Neural progenitor cell (in vitro differentiated cells): ENCODE measurements around the gene C6orf136. TPM values are rescaled to one million over a fixed set of nuclear protein-coding genes. Genes with fewer than 3 reads are reported as not detected.

Source experiments
- DNase-seq: peaks from one replicate; pipeline ENCODE4 v3.0.0-alpha.2; 2016; ENCODE audit warnings: low spot score
- H2AFZ ChIP-seq: fragments of 200-600 bp; sonication (generic); replicated peaks from 2 replicates; pipeline ENCODE4 v1.6.1; 2016; ENCODE audit warnings: antibody characterized with exemption
- H3F3A ChIP-seq: fragments of 200-600 bp; sonication (generic); 2 replicates; pipeline ENCODE4 v1.6.1; 2016; ENCODE audit warnings: antibody characterized with exemption, low read depth
- H3K27ac ChIP-seq: fragments of 200-600 bp; sonication (generic); 2 replicates; pipeline ENCODE4 v1.5.1; 2016; ENCODE audit warnings: mild to moderate bottlenecking
- H3K27me3 ChIP-seq: fragments of 200-600 bp; sonication (generic); 2 replicates; pipeline ENCODE4 v1.6.1; 2016; ENCODE audit warnings: mild to moderate bottlenecking, moderate library complexity
- H3K36me3 ChIP-seq: fragments of 200-600 bp; sonication (generic); 2 replicates; pipeline ENCODE4 v1.5.1; 2016
- H3K4me1 ChIP-seq: fragments of 200-600 bp; sonication (generic); 2 replicates; pipeline ENCODE4 v1.6.1; 2016; ENCODE audit warnings: mixed run types
- H3K4me2 ChIP-seq: fragments of 200-600 bp; sonication (generic); 2 replicates; pipeline ENCODE4 v1.6.1; 2016
- H3K4me3 ChIP-seq: fragments of 200-600 bp; sonication (generic); 2 replicates; pipeline ENCODE4 v1.5.1; 2016
- H3K79me2 ChIP-seq: fragments of 200-600 bp; sonication (generic); 2 replicates; pipeline ENCODE4 v1.6.1; 2016; ENCODE audit warnings: low read depth
- H3K9ac ChIP-seq: fragments of 200-600 bp; sonication (generic); 2 replicates; pipeline ENCODE4 v1.6.1; 2016
- H3K9me3 ChIP-seq: fragments of 200-600 bp; sonication (generic); 2 replicates; pipeline ENCODE4 v1.5.1; 2016; ENCODE audit warnings: low read depth
- H4K20me1 ChIP-seq: fragments of 200-600 bp; sonication (generic); 2 replicates; pipeline ENCODE4 v1.6.1; 2016; ENCODE audit warnings: low read depth
- H3K27ac Mint-ChIP-seq: 3 replicates; pipeline ENCODE4 v1.8.0; 2021; ENCODE audit warnings: mixed read lengths
- H3K27me3 Mint-ChIP-seq: 2 replicates; pipeline ENCODE4 v1.8.0; 2022; ENCODE audit warnings: low read depth, mild to moderate bottlenecking, inconsistent platforms, moderate library complexity, mixed read lengths; ENCODE audit not compliant: insufficient read depth
- H3K36me3 Mint-ChIP-seq: 3 replicates; pipeline ENCODE4 v1.8.0; 2021; ENCODE audit warnings: mixed read lengths
- H3K4me1 Mint-ChIP-seq: 3 replicates; pipeline ENCODE4 v1.8.0; 2021; ENCODE audit warnings: mixed read lengths
- H3K4me3 Mint-ChIP-seq: 3 replicates; pipeline ENCODE4 v1.8.0; 2021; ENCODE audit warnings: mild to moderate bottlenecking, moderate library complexity, mixed read lengths
- H3K9me3 Mint-ChIP-seq: 3 replicates; pipeline ENCODE4 v1.8.0; 2020; ENCODE audit warnings: mixed read lengths
- EZH2 ChIP-seq: fragments of 200-600 bp; sonication (generic); IDR thresholded peaks from 2 replicates; pipeline ENCODE4 v1.6.1; 2017; ENCODE audit warnings: antibody characterized with exemption, mild to moderate bottlenecking, moderate library complexity
- EZH2phosphoT487 ChIP-seq: fragments of 200-600 bp; sonication (generic); IDR thresholded peaks from 2 replicates; pipeline ENCODE4 v1.6.1; 2017; ENCODE audit warnings: antibody characterized with exemption
- total RNA-seq: library from RNA; depleted of rRNA; stranded (reverse); fragments of >200 nt; gene quantifications from 2 replicates; pipeline ENCODE4 v1.2.3, GENCODE V29; 2015; ENCODE audit warnings: low replicate concordance
- TF ChIP-seq, protein P1 (sequence below): fragments of 200-600 bp; sonication (generic); IDR thresholded peaks from 2 replicates; pipeline ENCODE4 v1.5.1; 2017; ENCODE audit warnings: antibody characterized with exemption, mild to moderate bottlenecking

C6orf136 gene
- total RNA-seq, 1 donor from 2014 or later, result 3.7 TPM

DNA sequence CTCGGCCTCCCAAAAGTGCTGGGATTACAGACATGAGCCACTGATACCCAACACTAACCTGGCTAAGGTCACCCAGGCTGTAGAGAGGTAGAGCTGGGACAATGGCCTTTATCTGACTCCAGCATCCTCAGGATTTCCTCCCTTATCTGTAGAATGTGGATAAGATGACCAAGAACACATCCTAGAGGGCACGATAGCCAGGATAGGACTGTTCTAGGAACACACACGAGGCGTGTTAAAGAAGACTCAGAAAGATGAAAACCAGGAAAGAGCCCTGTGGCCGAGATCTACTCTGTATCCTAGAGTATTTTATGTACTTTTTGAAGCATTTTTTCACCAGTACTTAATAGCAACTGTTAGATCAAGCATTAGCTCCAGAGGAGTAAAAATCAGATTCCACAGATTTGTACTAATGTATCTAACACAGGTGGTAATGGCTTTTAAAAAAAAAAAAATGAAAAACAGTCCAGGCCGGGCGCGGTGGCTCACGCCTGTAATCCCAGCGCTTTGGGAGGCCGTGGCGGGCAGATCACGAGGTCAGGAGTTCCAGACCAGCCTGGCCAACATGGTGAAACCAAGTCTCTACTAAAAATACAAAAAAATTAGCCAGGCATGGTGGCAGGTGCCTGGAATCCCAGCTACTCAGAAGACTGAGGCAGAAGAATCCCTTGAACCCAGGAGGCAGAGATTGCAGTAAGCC lies 47.2 kb upstream of the C6orf136 start:
- peaks cover 37% of the 10 kb centered on the region for H3K36me3 Mint-ChIP-seq

DNA sequence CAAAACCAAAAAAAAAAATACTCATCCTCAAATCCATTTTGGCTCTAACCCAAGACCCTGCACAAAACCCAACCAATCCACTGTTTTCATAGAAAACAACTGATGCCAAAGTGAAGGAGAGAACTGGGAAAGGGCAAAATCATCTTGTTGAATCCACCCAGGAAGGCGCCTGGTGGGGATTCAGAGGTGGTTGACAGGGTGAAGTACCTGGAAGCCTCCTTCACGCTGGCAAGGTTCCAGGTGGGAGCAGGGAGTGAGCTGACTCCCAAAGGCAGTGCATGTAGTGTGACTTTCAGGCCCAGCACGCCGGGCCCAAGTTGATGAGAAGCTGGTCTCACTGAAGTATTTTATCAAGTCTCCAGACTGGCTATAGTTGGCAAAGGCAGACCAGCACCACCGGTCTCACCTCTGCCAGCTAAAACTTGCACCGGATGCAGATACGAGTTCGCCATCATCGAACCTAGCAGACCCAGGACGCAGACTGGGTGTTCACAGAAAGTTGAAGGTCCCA lies 46.4 kb upstream of the C6orf136 start:
- peaks cover 21% of the 10 kb centered on the region for H4K20me1 ChIP-seq

More for the DNA sequence above, 47.2 kb upstream of the C6orf136 start:
- H3K4me1 ChIP-seq, result no peaks in the 10 kb centered on the region
- no peak overlapping the region for H3K4me2 ChIP-seq
- no peak for DNase-seq
- H3K4me1 Mint-ChIP-seq, result peaks cover 7% of the 10 kb centered on the region
- H3K9ac ChIP-seq, result no peak overlapping the region
- no peaks in the 10 kb centered on the region for H3K27me3 ChIP-seq
- H3F3A ChIP-seq, result peaks cover 80% of the 10 kb centered on the region
- no peaks in the 10 kb centered on the region for H3K9me3 ChIP-seq
- TF ChIP-seq, protein P1, sequence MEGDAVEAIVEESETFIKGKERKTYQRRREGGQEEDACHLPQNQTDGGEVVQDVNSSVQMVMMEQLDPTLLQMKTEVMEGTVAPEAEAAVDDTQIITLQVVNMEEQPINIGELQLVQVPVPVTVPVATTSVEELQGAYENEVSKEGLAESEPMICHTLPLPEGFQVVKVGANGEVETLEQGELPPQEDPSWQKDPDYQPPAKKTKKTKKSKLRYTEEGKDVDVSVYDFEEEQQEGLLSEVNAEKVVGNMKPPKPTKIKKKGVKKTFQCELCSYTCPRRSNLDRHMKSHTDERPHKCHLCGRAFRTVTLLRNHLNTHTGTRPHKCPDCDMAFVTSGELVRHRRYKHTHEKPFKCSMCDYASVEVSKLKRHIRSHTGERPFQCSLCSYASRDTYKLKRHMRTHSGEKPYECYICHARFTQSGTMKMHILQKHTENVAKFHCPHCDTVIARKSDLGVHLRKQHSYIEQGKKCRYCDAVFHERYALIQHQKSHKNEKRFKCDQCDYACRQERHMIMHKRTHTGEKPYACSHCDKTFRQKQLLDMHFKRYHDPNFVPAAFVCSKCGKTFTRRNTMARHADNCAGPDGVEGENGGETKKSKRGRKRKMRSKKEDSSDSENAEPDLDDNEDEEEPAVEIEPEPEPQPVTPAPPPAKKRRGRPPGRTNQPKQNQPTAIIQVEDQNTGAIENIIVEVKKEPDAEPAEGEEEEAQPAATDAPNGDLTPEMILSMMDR, result no peak
- TF ChIP-seq EZH2, result no peak
- no peak for TF ChIP-seq EZH2phosphoT487
- H3K27me3 Mint-ChIP-seq, result peaks cover 3% of the 10 kb centered on the region
- no peaks in the 10 kb centered on the region for H3K79me2 ChIP-seq
- H3K27ac Mint-ChIP-seq, result no peak overlapping the region
- no peaks in the 10 kb centered on the region for H3K9me3 Mint-ChIP-seq
- H3K4me3 ChIP-seq, result no peak overlapping the region
- H3K4me3 Mint-ChIP-seq, result no peak overlapping the region
- peaks cover 4% of the 10 kb centered on the region for H3K36me3 ChIP-seq
- H4K20me1 ChIP-seq, result peaks cover 21% of the 10 kb centered on the region
- peak overlapping the region; percentile 77 for H3K27ac ChIP-seq
- H2AFZ ChIP-seq, result no peak overlapping the region

DNA sequence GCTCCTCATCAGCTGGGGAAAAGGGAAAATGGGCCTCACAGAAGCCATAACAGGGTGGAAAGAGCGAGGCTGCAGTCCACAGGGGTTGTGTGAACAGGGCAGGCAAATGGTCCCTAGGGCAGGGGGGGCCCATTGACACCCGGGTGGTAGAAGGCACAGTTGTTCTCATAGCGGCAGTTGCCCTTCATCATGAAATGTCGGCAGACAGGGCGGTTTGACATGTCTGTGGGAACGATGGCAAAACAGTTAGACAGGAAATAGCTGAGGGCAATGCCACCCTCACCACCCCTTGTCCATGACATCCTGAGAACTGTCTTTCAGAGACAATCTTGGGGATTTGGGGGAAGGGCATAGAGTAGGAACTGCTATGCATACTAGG lies 45.5 kb upstream of the C6orf136 start:
- Mint-ChIP-seq H3K36me3 (peaks cover 46% of the 10 kb centered on the region), H3K4me1 (peaks cover 7% of the 10 kb centered on the region), H3K4me3 (no peak overlapping the region), H3K9me3 (no peaks in the 10 kb centered on the region), H3K27ac (no peak overlapping the region), H3K27me3 (peaks cover 4% of the 10 kb centered on the region)
- H3K4me3 ChIP-seq, result no peak overlapping the region
- H3K27ac ChIP-seq, result no peak overlapping the region
- H2AFZ ChIP-seq, result no peak overlapping the region
- H3K9ac ChIP-seq, result no peak overlapping the region
- H3K4me1 ChIP-seq, result no peaks in the 10 kb centered on the region
- H3F3A ChIP-seq, result peaks cover 80% of the 10 kb centered on the region
- DNase-seq, result no peak
- H3K27me3 ChIP-seq, result no peaks in the 10 kb centered on the region
- peaks cover 29% of the 10 kb centered on the region for H4K20me1 ChIP-seq
- no peaks in the 10 kb centered on the region for H3K9me3 ChIP-seq
- H3K36me3 ChIP-seq, result peaks cover 6% of the 10 kb centered on the region
- H3K79me2 ChIP-seq, result no peaks in the 10 kb centered on the region
- TF ChIP-seq EZH2phosphoT487 (no peak), EZH2 (no peak)
- TF ChIP-seq, protein P1, result no peak
- H3K4me2 ChIP-seq, result no peak overlapping the region

More for the DNA sequence above, 46.4 kb upstream of the C6orf136 start:
- Histone ChIP-seq H3K9ac (no peak overlapping the region), H2AFZ (no peak overlapping the region), H3K27ac (no peak overlapping the region), H3K79me2 (no peaks in the 10 kb centered on the region), H3K27me3 (no peaks in the 10 kb centered on the region), H3F3A (peaks cover 81% of the 10 kb centered on the region), H3K4me2 (no peak overlapping the region), H3K36me3 (peaks cover 4% of the 10 kb centered on the region), H3K4me3 (no peak overlapping the region), H3K9me3 (no peaks in the 10 kb centered on the region), H3K4me1 (no peaks in the 10 kb centered on the region)
- H3K27ac Mint-ChIP-seq, result no peak overlapping the region
- H3K4me1 Mint-ChIP-seq, result peaks cover 7% of the 10 kb centered on the region
- DNase-seq, result no peak
- peaks cover 39% of the 10 kb centered on the region for H3K36me3 Mint-ChIP-seq
- no peaks in the 10 kb centered on the region for H3K9me3 Mint-ChIP-seq
- peaks cover 2% of the 10 kb centered on the region for H3K27me3 Mint-ChIP-seq
- TF ChIP-seq EZH2phosphoT487 (no peak), EZH2 (no peak)
- TF ChIP-seq, protein P1, result no peak
- no peak overlapping the region for H3K4me3 Mint-ChIP-seq
